Vagina (tissue), 2 donors: ENCODE data around the gene SHANK3.

Source experiments
- CTCF ChIP-seq, 3 experiments: fragments of 450-650 bp in 2 of 3; fragments of 200-600 bp in 1 of 3; sonication (generic) in 1 of 3; IDR thresholded peaks; one replicate each; pipeline ENCODE4 v1.5.1; 2017 to 2019; ENCODE audit warnings: antibody characterized with exemption in 3 of 3, mild to moderate bottlenecking in 2 of 3, moderate library complexity in 2 of 3
- POLR2A ChIP-seq, 2 donors: fragments of 450-650 bp; IDR thresholded peaks; one replicate each; pipeline ENCODE4 v1.6.1; 2017; ENCODE audit warnings: antibody characterized with exemption in 2 of 2, mild to moderate bottlenecking in 2 of 2, moderate library complexity in 2 of 2
- POLR2AphosphoS5 ChIP-seq, 2 donors: sonication (generic); formaldehyde crosslinking; IDR thresholded peaks; one replicate each; pipeline ENCODE4 v1.9.0; 2017; ENCODE audit warnings: antibody characterized with exemption in 2 of 2, mild to moderate bottlenecking in 2 of 2, low read depth in 1 of 2; ENCODE audit not compliant: insufficient read depth in 1 of 2

GRCh38 chr22:50710221-50710620, 37.6 kb downstream of the SHANK3 start:
- TF ChIP-seq CTCF (IDR thresholded peaks at IDR 0.05) (no peak), POLR2AphosphoS5 (IDR thresholded peaks at IDR 0.05; ENCODE audit: insufficient read depth in 1 of 2, low read depth in 1 of 2) (no peak), POLR2A (IDR thresholded peaks at IDR 0.05) (no peak)
